Muscle of arm (tissue), 12 donors: ENCODE measurements around the gene MRGPRF. TPM values are rescaled to one million over a fixed set of nuclear protein-coding genes. Genes with fewer than 3 reads are reported as not detected.
"Not testable (repeated sequence)": the region's sequence is repeated elsewhere in the genome, so short reads cannot be mapped to it uniquely, and the experiment has no call there.

ENCODE experiments used
- DNase-seq: peaks from one replicate; pipeline ENCODE4 v3.0.0-alpha.2; 2013
- polyA plus RNA-seq, 12 donors: library from polyadenylated mRNA; unstranded; fragments of 120-200 nt; gene quantifications; one replicate each; pipeline ENCODE4 v1.2.1, GENCODE V29; 2013; ENCODE audit not compliant: insufficient read length in 12 of 12

Gene MRGPRF
- polyA plus RNA-seq, 12 donors = 13.5 to 26.1 (median 19.1) TPM; not detected in 1

- DNase-seq = no peak
Observed at GRCh38 chr11:69004411-69005182, 8.4 kb downstream of the MRGPRF start.

GRCh38 chr11:69003866-69004367 is 9.1 kb downstream of the MRGPRF start:
- no peak for DNase-seq

DNA sequence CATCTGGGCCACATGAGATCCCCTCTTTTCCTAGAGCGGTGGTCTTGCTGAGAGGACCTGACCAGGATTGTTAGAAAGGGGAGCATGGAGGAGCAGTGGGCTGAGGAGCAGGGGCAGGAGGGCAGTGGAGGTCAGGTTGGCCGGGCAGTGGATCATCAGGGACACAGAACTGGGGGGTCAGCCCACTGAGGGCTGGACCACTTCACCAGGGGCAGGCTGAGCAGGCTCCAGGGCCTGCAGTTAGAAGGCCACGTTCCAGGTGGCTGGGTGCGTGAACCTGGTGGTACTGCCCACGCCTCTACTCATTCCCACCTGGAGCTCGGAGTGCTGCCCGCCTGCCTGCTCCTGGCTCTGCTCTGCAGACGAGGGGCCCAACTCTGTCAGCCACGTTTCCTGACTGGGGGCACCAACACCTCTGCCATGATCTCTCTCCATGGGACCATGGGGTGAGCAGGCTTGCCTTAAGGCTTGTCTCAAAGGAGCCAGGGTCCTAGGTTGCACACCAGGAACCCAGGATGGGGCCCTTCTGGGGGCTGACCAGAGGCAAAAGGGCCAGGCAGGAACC is 9.7 kb downstream of the MRGPRF start:
- DNase-seq = no peak

GRCh38 chr11:69002570-69003231 is 10.3 kb downstream of the MRGPRF start:
- DNase-seq = no peak

DNA sequence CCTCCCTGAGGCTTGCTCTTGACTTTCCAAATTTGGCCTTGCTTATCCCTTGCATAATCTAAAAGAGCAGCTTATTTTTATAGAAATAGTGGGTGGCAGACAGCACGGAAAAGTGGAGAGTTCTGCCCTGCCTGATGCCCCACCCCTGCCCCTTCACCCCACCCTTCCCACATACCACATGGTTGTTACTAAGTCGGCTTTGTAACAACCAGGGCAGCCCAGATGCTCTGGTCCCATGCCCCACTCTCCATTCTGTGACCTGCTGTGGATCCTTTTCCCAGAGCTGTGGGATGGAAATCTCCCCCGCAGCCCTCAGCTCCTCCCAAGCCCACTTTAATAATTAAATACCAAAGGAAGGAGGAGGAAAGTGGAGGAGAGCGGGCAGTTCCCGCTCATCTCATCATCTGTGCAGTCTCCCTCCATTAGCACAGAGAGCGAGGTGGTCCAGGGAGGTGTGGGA is 10.9 kb downstream of the MRGPRF start:
- DNase-seq = no peak

DNA sequence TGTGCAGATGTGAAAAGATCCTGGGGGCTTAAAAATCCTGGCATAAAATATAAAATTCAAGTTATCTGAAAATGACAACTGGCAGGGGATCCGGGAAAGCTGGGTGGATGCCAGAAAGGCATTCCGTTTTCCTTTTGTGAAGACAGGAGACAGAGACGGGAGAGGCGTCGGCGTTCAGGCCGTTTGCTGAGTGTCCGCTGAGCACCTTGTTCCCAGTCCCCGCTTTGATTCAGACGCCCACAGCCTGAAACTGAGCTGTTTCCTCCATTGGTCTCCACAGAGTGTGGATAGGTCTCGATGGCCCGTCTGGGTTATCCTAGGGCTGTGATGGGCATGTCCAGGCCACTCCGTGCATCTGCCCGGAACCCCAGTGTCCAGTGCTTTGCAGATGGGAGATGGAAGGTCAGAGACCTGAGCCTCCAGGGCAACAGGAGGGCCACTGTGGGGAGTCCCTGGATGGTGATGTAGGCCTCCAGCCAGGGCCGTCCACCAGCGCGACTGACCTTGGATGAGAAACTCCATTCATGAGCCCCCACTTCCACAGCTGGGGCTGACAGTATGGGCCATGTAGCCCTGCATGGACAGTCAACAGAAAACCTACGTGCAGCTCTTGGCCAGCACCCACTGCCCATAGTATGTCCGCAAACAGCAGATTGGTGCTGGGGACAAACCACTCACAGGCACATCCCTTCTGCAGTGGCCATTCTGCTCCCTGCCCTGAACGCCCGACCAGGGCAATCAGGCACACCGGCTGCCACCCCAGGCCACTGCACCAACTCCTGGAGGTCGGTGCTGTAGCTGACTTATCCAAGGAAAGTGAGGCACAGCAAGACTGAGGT is 11.6 kb downstream of the MRGPRF start:
- DNase-seq = no peak

DNA sequence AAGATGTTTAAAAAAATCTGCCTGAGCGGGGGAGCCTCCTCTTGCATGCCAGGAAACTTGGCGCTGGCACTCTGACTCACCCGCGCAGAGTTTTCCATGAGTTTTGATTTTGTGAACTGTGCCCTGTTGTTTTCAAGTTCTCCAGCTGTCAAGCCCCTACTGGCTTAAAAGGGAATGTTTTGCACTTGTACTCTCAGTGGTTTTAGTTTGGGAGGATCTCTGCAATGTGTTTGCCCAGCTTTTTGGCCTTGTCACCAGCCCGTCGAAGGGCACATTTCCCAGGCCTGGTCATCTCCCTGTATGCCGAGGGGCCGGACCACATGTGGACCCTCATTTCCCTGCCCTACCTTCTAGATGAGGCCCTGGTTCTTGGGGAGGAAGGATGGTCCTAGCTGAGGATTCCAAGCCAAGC is 12.2 kb downstream of the MRGPRF start:
- peak; percentile 67 for DNase-seq

GRCh38 chr11:69000391-69000790 is 12.7 kb downstream of the MRGPRF start:
- no peak for DNase-seq

DNA sequence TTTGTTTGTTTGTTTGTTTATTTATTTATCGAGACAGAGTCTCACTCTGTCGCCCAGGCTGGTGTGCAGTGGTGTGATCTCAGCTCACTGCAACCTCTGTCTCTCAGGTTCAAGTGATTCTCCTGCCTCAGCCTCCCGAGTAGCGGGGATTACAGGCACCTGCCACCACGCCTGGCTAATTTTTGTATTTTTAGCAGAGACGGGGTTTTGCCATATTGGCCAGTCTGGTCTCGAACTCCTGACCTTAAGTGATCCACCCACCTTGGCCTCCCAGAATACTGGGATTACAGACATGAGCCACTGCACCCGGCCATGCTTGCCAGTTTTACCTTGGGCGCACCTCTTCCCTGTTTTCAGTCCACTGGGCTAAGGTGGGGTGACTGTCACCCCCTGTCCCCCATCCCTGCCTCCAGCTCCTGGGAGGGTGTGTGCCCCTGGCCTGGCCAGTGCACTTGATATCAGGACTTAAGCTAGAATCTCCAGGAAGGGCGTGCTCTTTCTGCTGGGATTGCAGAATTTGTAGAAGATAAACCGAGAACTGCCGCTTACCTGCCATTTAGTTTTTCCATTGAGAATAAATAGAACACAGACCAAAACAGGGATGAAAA is 13.2 kb downstream of the MRGPRF start:
- not testable (repeated sequence) for DNase-seq

GRCh38 chr11:68999093-68999747 is 13.8 kb downstream of the MRGPRF start:
- DNase-seq = no peak

DNA sequence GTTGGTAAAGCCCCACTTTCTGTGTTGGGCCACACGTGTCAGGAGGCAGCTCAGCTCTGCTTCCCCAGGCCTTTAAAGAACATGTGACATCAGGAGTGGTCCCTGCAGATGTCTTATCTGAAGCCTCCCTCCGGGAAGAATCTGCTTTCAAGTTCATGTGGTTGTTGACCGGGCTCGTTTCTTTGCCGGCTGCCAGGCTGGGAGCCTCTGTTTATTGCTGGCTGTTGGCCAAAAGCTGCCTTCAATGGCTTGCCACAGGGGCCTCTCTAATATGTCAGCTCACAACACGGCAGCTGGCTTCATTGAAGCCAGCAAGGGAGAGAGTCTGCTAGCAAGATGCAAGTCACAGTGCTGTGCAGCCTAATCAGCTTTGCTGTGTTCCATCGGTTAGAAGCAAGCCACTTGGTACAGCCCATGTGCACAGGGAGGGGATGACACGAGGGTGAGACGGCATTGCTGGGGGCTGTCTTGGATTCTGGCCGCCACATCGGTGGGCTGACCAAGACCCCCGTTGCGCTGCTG is 14.6 kb downstream of the MRGPRF start:
- DNase-seq = no peak

DNA sequence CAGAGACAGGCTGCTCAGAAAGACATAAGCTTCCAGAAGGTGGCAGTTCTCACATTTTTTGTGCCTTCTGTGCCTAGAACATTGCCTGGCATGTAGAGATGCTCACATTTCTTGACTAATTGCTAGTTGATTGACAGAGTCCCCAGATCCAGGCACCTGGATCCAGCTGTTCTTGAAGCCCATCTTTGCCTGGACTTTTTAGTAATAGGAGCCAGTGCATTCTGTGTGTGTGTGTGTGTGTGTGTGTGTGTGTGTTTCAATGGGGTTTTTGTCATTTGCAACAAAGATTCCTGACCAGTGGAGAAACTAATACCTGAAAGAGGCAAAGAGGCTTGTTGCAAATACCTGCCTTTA is 15.1 kb downstream of the MRGPRF start:
- DNase-seq = no peak

DNA sequence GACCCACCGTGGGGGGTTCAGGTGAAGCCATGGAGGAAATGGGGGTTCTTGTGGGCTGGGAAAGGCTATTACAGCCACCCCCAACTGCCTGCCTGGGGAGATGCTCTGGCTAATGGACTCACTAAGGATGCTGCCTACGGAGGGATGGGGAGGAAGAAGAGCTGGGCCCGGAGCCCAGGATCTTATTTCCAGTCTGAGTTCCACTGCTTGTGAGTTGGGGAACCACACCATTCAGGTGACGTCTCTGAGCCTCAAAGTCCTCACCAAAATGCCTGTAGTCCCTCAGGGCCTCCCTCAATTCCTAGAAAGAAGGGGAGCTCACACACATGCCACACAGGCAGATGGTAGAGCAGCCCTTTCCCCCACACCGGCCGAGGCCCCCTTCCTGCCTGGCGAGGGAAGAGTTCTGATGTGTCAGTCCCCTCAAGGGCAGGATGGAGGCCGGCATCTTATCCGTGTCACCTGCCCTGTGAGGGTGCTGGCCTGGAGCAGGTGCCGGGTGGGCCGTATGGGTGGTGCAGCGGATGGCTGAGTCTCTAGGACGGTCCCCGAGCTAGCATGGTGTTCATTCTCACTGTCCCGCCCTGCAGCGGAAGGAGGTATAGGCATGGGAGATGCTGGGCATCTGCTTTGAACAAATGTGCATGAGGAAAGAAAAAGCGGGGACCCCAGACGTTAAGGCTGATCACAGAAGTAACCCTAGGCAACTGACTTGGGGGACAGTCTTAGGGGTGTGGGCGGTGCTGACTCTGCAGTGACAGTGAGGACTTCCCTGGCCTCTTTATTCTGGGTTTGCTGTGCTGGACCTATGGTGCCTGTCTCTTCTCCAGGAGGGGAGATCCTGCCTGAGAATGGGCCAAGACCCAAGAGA is 15.7 kb downstream of the MRGPRF start:
- no peak for DNase-seq

- DNase-seq = no peak
Observed at GRCh38 chr11:68996376-68997123, 16.5 kb downstream of the MRGPRF start.

GRCh38 chr11:68994894-68995285 is 18.2 kb downstream of the MRGPRF start:
- DNase-seq = no peak

DNA sequence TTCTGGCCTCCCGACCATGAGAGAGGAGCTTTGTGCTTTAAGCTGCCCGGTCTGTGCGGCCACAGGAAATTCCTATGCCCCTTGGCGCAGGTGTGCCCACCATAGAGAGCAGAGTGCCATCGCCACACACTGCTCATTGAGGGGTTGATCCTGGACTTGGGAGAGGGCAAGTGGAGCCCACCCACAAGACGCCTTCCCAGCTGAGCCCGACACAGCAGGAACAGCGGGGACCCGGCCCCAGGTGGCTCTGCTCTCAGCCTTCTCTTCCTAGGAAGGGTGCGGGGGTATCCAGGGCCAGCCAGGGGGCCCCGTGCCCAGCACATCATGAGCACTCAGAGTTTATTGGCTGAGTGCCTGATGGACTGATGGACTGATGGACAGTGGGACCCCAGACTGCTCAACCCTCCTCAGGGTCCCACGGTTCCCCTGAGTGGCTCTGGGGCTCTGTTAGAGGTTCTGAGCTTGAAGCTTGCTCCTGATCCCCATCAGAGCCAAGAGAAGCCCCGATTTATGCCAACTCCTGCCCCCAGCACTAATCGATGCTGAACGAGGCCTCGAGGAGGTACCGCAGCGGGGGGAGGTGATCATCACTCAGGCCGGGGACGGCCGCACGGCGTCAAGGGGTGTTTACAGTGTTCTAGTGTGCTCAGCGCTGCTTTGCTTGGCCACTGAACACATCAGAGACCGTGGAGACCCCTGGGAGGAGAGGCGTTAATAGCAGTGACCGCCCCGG is 18.7 kb downstream of the MRGPRF start:
- no peak for DNase-seq

GRCh38 chr11:68993546-68993945 is 19.5 kb downstream of the MRGPRF start:
- DNase-seq = no peak

GRCh38 chr11:68992743-68993255 is 20.2 kb downstream of the MRGPRF start:
- DNase-seq = no peak
